GM23248 (cell line): Measurements from ENCODE around the gene DRD4. TPM values are rescaled to one million over a fixed set of nuclear protein-coding genes. Genes with fewer than 3 reads are reported as not detected.
"Not testable (repeated sequence)": the region's sequence is repeated elsewhere in the genome, so short reads cannot be mapped to it uniquely, and the experiment has no call there.

Experiments used
- DNase-seq: peaks from one replicate; pipeline ENCODE4 v3.0.0-alpha.2; 2015
- H2AFZ ChIP-seq: fragments of 200-600 bp; sonication (generic); 2 replicates; pipeline ENCODE4 v1.6.1; 2016; ENCODE audit warnings: antibody characterized with exemption
- H3F3A ChIP-seq: fragments of 200-600 bp; sonication (generic); 2 replicates; pipeline ENCODE4 v1.6.1; 2016; ENCODE audit warnings: mild to moderate bottlenecking, antibody characterized with exemption, mixed run types; ENCODE audit not compliant: insufficient read depth
- H3K27ac ChIP-seq: fragments of 200-600 bp; sonication (generic); 2 replicates; pipeline ENCODE4 v1.5.1; 2016; ENCODE audit warnings: mild to moderate bottlenecking
- H3K27me3 ChIP-seq: fragments of 200-600 bp; sonication (generic); replicated peaks from 2 replicates; pipeline ENCODE4 v1.6.1; 2016; ENCODE audit warnings: mild to moderate bottlenecking; ENCODE audit not compliant: insufficient read depth
- H3K36me3 ChIP-seq: fragments of 200-600 bp; sonication (generic); 2 replicates; pipeline ENCODE4 v1.6.1; 2016; ENCODE audit warnings: low read depth, mild to moderate bottlenecking
- H3K4me1 ChIP-seq: fragments of 200-600 bp; sonication (generic); 2 replicates; pipeline ENCODE4 v1.6.1; 2016; ENCODE audit warnings: mild to moderate bottlenecking; ENCODE audit not compliant: insufficient read depth
- H3K4me2 ChIP-seq: fragments of 200-600 bp; sonication (generic); one replicate; pipeline ENCODE4 v1.6.1; 2016; ENCODE audit warnings: mild to moderate bottlenecking; ENCODE audit not compliant: unreplicated experiment
- H3K4me3 ChIP-seq: fragments of 200-600 bp; sonication (generic); 2 replicates; pipeline ENCODE4 v1.5.1; 2016; ENCODE audit warnings: mild to moderate bottlenecking
- H3K79me2 ChIP-seq: fragments of 200-600 bp; sonication (generic); 2 replicates; pipeline ENCODE4 v1.6.1; 2016; ENCODE audit warnings: mild to moderate bottlenecking; ENCODE audit not compliant: insufficient read depth
- H3K9ac ChIP-seq: fragments of 200-600 bp; sonication (generic); 2 replicates; pipeline ENCODE4 v1.6.1; 2016; ENCODE audit warnings: mild to moderate bottlenecking
- H3K9me2 ChIP-seq: fragments of 200-600 bp; sonication (generic); 2 replicates; pipeline ENCODE4 v1.6.1; 2016; ENCODE audit warnings: mixed run types, mild to moderate bottlenecking, moderate library complexity; ENCODE audit not compliant: insufficient read depth
- H3K9me3 ChIP-seq: fragments of 200-600 bp; sonication (generic); one replicate; pipeline ENCODE4 v1.6.1; 2017; ENCODE audit warnings: low read depth
- H4K20me1 ChIP-seq: fragments of 200-600 bp; sonication (generic); 2 replicates; pipeline ENCODE4 v1.6.0; 2016; ENCODE audit not compliant: insufficient read depth
- EZH2 ChIP-seq: fragments of 200-600 bp; sonication (generic); IDR thresholded peaks from 2 replicates; pipeline ENCODE4 v1.6.1; 2018; ENCODE audit warnings: antibody characterized with exemption, mild to moderate bottlenecking; ENCODE audit not compliant: insufficient read depth, poor library complexity, severe bottlenecking
- EZH2phosphoT487 ChIP-seq: fragments of 200-600 bp; sonication (generic); IDR thresholded peaks from 2 replicates; pipeline ENCODE4 v1.6.1; 2018; ENCODE audit warnings: antibody characterized with exemption, moderate library complexity, mild to moderate bottlenecking, low read depth; ENCODE audit not compliant: insufficient read depth
- WGBS, 2 experiments: methylation state at CpG; one replicate each; pipeline ENCODE4 v1.1.6; 2015 to 2017; ENCODE audit warnings: low lambda C conversion rate in 2 of 2, low coverage in 1 of 2; ENCODE audit errors: missing lambda C conversion rate in 2 of 2; 5-methylcytosine and 5-hydroxymethylcytosine counted together
- in situ Hi-C: fragments of 300-500 bp; cut with MboI; formaldehyde crosslinking; loops from 2 replicates; pipeline ENCODE4 v1.15.0; 2020
- polyA plus RNA-seq: library from polyadenylated mRNA; unstranded; fragments of >200 nt; fragmentation: Nextera tagmentation; extraction: Ambion mirVana; gene quantifications from 2 replicates; pipeline ENCODE4 v1.2.1, GENCODE V29; 2016
- total RNA-seq: library from RNA; depleted of rRNA; stranded (reverse); fragments of >200 nt; shearing (Covaris generic); gene quantifications from 2 replicates; pipeline ENCODE4 v1.2.3, GENCODE V29; 2014

DRD4 gene
- total and polyA plus RNA-seq, 2 experiments from 2014 or later: not detected

DNA sequence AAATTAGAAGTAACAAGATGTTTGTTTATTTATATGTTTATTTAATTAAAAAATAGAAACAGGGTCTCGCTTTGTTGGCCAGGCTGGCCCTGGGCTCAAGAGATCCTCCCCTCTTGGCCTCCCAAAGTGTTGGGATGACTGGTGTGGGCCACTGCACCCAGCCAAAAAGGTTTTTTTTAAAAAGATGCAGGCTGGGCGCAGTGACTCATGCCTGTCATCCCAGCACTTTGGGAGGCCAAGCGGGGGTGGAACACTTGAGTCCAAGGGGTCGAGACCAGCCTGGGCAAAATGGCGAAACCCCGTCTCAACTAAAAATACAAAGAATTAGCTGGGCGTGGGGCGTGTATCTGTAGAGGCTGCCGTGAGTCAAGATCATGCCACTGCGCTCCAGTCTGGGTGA lies 13.4 kb downstream of the DRD4 start:
- H3K4me1 ChIP-seq: no peaks in the 10 kb centered on the region
- no peak overlapping the region for H3K9ac ChIP-seq
- no peak overlapping the region for H3K4me2 ChIP-seq
- in situ Hi-C loops: no loop called here
- H3K9me2 ChIP-seq: no peaks in the 10 kb centered on the region
- peaks cover 9% of the 10 kb centered on the region; the same call in 1 of the 2 replicates for H3K36me3 ChIP-seq
- 93 to 96% methylated on average over 10 of the region's 10 CpGs for WGBS, 2 experiments
- H4K20me1 ChIP-seq: no peaks in the 10 kb centered on the region
- peak; percentile 31 for DNase-seq
- no peaks in the 10 kb centered on the region for H3K9me3 ChIP-seq
- no peak overlapping the region for H3K4me3 ChIP-seq
- no peaks in the 10 kb centered on the region for H3K27me3 ChIP-seq
- TF ChIP-seq EZH2phosphoT487 (no peak), EZH2 (no peak)
- H2AFZ ChIP-seq: no peak overlapping the region
- peaks cover 6% of the 10 kb centered on the region; the same call in 1 of the 2 replicates for H3F3A ChIP-seq
- no peaks in the 10 kb centered on the region for H3K79me2 ChIP-seq
- H3K27ac ChIP-seq: no peak overlapping the region

DNA sequence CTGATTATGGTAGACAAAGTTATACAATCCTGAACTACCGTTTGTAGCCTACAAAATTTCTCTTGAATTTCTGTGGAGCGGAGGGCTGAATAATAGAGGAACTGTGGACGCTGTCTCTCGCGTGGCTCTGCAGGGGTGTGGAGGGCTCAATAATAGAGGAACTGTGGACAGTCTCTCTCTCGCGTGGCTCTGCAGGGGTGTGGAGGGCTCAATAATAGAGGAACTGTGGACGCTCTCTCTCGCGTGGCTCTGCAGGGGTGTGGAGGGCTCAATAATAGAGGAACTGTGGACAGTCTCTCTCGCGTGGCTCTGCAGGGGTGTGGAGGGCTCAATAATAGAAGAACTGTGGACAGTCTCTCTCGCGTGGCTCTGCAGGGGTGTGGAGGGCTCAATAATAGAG lies 16.1 kb downstream of the DRD4 start:
- in situ Hi-C loops, H3K9me3 ChIP-seq, DNase-seq, H3K9me2 ChIP-seq, H3F3A ChIP-seq, H3K36me3 ChIP-seq, H3K4me1 ChIP-seq, H3K4me2 ChIP-seq, H3K79me2 ChIP-seq, H2AFZ ChIP-seq, H3K4me3 ChIP-seq, H3K27me3 ChIP-seq, H3K27ac ChIP-seq, H3K9ac ChIP-seq, H4K20me1 ChIP-seq: not testable (repeated sequence)
- 91 to 92% methylated on average over 7 to 14 of the region's 14 CpGs for WGBS, 2 experiments

DNA sequence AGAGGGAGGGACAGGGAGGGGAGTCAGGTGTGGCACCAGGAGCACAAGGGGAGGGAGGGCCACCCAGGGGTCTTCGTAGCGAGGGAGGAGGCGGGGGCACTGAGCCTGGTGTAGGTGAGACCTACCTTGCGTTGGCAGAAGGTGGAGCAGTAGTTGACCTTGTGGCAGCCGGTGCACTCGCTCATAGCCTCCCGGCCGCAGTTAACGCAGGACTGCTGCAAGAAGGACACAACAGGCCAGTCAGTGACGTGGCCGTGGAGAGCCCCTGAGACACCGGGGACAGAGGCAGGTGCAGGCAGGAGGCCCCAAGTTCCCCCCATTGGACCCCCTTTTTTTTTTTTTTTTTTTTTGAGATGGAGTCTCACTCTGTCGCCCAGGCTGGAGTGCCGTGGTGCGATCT lies 16.8 kb downstream of the DRD4 start:
- no peak for TF ChIP-seq EZH2
- TF ChIP-seq EZH2phosphoT487: no peak
- no peak for DNase-seq
- no peaks in the 10 kb centered on the region for H3K9me2 ChIP-seq
- H3K27me3 ChIP-seq: no peaks in the 10 kb centered on the region
- no peaks in the 10 kb centered on the region for H3K4me1 ChIP-seq
- H3K9ac ChIP-seq: no peak overlapping the region
- peaks cover 1% of the 10 kb centered on the region; the same call in 1 of the 2 replicates for H3F3A ChIP-seq
- no peaks in the 10 kb centered on the region for H4K20me1 ChIP-seq
- WGBS, 2 experiments: 94 to 100% methylated on average over 7 to 15 of the region's 15 CpGs
- H3K36me3 ChIP-seq: peaks cover 5% of the 10 kb centered on the region; the same call in 1 of the 2 replicates
- no peak overlapping the region for H3K27ac ChIP-seq
- no peaks in the 10 kb centered on the region for H3K9me3 ChIP-seq
- H3K79me2 ChIP-seq: no peaks in the 10 kb centered on the region
- H3K4me2 ChIP-seq: no peak overlapping the region
- in situ Hi-C loops: no loop called here
- H3K4me3 ChIP-seq: no peak overlapping the region
- H2AFZ ChIP-seq: no peak overlapping the region

DNA sequence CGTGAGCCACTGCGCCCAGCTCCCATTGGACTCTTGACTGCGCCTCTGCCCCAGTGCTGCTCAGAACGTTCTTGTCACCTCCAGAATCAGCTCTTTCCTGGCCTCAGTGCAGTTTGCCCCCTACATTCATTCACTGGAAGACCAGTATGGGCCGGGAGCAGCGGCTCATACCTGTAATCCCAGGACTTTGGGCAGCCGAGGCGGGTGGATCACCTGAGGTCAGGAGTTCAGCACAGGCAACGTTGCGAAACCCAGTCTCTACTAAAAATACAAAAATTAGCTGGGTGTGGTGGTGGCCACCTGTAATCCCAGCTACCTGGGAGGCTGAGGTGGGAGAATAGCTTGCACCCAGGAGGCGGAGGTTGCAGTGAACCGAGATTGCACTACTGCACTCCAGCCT lies 17.4 kb downstream of the DRD4 start:
- H3K27ac ChIP-seq, H3K9ac ChIP-seq, H3K4me3 ChIP-seq, H3K4me2 ChIP-seq, in situ Hi-C loops, H3K9me2 ChIP-seq, H2AFZ ChIP-seq, H3K9me3 ChIP-seq, H3F3A ChIP-seq, H3K27me3 ChIP-seq, H3K4me1 ChIP-seq, H3K36me3 ChIP-seq, H3K79me2 ChIP-seq, H4K20me1 ChIP-seq, DNase-seq: not testable (repeated sequence)
- WGBS, 2 experiments: 95 to 96% methylated on average over 12 of the region's 12 CpGs

DNA sequence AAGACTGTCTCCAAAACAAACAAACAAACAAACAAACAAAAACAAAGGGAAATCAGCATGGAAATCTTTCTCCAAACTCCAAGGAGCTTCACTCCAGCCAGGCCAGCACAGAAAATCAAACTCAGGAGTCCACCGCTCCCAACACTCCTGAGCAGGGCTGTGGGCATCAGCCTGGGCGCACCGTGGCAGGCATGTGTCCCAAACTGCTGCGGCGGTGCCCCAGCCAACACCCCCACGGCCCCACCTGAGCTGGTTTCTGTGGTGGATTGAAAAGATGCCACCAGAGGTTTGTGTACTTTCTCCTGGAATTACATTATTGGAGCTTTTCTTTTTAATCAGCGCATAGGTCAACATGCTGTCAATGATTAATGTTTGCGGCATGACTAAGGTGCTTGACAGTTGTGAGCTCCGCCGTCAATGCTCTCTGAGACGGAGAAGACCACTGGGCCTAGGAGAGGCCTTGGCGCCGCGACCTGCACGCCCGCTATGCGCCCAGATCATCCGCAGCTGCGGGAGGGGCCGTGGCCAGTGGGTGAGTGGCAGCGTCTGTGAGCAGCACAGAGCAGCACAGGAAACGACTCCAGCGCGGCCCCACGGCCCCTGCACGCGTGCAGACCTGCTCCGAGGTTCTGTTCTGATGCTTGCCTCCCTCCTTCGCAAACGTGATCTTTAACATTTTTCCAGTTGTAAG lies 18.1 kb downstream of the DRD4 start:
- H3K9me3 ChIP-seq: no peaks in the 10 kb centered on the region
- H3K27ac ChIP-seq: no peak overlapping the region
- no peaks in the 10 kb centered on the region for H4K20me1 ChIP-seq
- H3F3A ChIP-seq: no peaks in the 10 kb centered on the region; the same call in 1 of the 2 replicates
- in situ Hi-C loops: no loop called here
- TF ChIP-seq EZH2: no peak
- no peak for TF ChIP-seq EZH2phosphoT487
- no peaks in the 10 kb centered on the region for H3K9me2 ChIP-seq
- WGBS, 2 experiments: 93 to 94% methylated on average over 30 of the region's 30 CpGs
- no peak overlapping the region for H3K4me2 ChIP-seq
- no peak for DNase-seq
- no peak overlapping the region for H3K4me3 ChIP-seq
- H3K79me2 ChIP-seq: no peaks in the 10 kb centered on the region
- H3K9ac ChIP-seq: no peak overlapping the region
- no peaks in the 10 kb centered on the region for H3K36me3 ChIP-seq
- H3K27me3 ChIP-seq: no peaks in the 10 kb centered on the region
- no peak overlapping the region for H2AFZ ChIP-seq
- no peaks in the 10 kb centered on the region for H3K4me1 ChIP-seq
